Endothelial cell of hepatic sinusoid (primary cell): Measurements from ENCODE around the gene ADGRG3.

Experiments
- in situ Hi-C: cut with HindIII; loops from 2 replicates; pipeline ENCODE4 v1.10.0; 2017; ENCODE audit warnings: low sequenced_read_pairs

ADGRG3 gene

DNA sequence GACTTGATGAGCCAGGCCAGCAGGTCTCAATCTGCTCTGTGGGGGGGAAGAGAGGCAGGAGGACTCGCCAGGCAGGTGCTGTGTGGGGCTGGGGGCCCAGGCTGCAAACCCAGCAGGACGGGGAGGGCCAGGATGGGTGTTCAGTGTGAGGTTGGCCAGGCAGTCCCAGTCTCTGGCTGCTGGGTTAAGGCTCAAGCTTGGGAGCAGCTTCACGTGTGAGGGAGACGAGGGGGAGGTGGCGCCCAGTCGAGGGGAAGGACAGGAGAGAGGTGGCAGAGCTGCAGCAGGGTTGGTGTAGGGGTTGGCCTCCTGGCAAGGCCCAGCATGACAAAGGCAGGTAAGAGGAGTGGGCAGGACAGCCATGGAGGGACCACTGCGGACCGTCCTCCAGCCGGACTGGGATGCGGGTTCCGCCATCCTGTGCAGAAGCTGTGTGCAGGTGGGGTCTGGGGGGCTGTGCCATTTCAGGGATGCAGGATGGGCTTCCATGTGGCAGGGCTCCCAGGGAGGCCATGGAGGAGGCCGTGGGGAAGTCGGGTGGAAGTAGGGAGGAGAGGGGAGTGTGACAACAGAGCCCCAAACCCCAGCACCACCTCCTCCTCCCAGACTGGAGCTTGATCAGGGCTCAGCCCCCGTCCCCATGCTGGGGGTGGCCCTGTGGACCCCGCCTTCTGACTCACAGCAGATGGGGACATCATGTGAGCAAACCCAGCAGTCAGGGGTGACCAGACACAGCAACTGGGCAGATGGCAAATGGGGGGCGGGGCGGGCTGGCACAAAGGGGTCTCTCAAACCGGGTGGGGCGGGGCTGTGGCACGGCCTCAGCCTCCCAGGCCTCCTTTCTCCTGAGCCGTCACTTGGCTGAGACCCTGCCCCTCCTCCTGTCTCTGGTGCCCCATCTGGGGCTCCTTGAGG is 36.9 kb upstream of the ADGRG3 start:
- in situ Hi-C loops = no loop called here

DNA sequence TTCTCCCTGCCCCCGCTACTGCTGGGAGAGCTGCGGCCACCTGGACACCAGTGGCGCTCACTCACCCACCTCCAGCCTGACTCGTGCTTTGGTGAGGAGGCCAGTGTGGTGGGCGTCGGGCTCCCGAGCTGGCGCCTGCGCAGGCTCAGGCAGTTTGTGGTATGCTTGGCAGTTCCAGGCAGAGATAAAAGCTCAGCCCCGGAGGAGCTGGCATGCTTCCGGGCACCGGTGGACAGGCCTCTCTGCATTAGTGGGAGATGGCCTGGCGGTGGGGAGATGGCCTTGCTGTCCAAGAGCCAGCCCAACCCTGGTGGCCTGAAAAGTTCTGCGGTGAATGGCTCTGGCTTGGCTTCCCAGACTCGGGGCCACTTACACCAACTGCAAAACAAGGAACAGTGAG is 35.5 kb upstream of the ADGRG3 start:
- in situ Hi-C loops = no loop called here

- in situ Hi-C loops = no loop called here
Measured at GRCh38 chr16:57633383-57634064, 34.6 kb upstream of the ADGRG3 start.

DNA sequence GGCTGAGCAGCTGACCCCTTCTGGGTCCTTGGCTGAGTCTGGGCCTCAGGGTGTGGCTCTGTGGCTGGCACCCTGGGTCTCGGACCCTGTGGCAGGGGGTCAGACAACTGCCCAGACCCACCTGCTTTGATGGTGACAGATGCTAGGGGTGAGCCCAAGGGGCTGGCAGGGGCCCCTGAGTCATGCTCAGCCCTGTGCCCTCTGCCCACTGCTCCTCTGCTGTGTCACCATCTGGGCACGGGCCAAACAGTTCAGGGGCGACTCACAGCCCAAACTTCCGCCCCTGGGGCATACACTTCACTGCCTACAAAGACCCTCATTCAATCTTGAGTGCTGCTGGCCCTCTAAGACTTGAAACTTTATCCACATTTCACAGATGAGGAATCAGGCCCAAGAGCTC is 33.9 kb upstream of the ADGRG3 start:
- in situ Hi-C loops = no loop called here

DNA sequence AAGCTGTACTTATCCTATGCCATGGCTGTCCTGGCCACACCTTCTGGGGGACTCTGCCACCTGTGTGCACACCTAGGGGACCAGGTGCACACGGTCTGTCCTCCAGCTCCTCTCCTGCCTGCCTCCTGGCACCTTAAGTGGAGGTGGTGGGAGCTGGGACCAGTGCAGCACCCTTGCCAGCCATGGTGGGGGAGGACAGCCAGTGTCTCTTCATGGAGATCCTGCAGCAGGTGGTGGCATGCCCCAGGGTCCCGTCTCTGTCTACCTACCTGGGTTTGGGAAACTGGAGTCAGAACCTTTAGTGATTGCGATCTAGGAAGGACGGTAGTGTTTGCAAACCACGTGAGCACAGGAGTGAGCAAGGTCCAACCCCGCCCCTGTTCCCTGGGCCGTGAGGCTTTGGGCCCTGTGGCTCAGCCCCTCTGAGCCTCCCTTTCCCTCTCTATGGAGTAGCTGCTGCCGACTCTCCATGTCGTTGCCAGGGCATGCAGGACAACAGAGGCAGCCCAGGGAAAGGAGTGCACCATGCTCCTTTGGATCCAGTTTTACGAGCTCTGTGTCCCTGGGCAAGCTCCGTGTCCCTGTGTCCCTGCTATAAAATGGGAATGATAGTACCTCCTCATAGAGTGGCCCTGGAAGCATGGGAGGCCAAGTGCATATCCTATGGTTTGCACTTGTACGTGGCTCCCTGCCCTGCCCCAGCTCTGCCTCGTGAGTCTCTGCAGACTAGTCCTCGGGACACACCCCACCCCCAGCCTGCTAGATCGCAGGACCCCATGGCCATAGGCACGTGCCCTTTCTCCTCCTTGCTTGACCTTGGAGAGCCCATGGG is 32.6 kb upstream of the ADGRG3 start:
- in situ Hi-C loops = no loop called here

DNA sequence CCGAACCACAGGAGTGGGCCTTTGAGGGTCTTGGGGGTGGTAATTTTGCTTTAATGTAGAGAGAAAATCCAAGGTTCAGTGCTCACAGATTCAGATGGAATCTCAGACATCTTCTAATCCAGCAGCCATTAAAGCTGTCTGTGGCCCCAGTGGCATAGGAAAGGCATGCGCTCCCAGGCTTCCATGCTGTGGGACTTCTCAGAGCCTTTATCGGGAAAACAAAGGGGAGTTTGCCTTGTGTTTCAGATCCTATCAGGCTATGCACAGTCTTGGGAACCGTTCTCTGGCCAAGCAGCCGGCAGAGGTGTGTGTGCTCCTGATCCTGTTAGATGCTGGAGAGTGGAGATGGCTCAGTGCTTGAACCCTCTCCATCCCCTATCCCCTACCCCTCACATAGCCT is 31.9 kb upstream of the ADGRG3 start:
- in situ Hi-C loops = no loop called here

- in situ Hi-C loops = no loop called here
Measured at GRCh38 chr16:57637020-57637419, 31.1 kb upstream of the ADGRG3 start.

DNA sequence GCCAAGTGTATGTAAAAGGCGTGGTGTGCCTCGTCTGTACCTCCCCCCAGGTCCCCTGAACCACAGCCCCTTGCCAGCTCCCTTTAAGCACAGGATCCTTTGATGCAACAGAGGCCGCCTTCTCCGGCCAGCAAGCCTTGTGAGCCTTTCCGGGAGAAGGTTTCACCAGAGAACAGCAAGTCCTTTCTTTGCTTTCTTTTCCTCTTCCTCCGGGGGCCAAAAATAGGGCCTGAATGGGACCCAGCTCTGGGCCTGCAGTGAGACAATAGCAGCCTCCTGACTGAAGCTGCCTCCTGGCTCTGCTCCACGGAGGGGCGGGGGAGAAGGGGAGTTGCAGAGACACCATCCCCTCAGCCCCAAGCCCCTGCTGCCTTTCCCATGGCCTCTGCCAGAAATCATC is 30.7 kb upstream of the ADGRG3 start:
- in situ Hi-C loops = no loop called here

DNA sequence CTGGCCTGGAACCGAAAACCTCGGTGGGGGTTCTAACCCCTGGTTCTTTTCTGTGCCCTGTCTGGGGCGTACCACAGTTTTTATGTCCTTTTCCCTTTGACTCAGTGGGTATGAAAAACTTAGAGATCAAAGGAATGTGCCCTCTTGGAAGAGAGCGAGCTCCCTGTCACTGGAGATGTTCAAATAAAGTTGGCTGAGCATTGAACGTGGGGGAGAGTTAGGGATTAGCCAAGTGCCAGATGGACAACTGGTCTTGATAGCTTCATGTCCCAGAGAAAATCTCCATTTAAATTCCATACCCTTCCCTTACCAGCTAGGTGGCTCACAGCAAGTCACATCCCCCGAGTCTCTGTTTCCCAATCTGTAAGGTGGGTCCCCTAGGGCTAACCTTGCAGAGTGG is 30.1 kb upstream of the ADGRG3 start:
- in situ Hi-C loops = no loop called here

- in situ Hi-C loops = no loop called here
Measured at GRCh38 chr16:57638381-57638780, 29.7 kb upstream of the ADGRG3 start.

DNA sequence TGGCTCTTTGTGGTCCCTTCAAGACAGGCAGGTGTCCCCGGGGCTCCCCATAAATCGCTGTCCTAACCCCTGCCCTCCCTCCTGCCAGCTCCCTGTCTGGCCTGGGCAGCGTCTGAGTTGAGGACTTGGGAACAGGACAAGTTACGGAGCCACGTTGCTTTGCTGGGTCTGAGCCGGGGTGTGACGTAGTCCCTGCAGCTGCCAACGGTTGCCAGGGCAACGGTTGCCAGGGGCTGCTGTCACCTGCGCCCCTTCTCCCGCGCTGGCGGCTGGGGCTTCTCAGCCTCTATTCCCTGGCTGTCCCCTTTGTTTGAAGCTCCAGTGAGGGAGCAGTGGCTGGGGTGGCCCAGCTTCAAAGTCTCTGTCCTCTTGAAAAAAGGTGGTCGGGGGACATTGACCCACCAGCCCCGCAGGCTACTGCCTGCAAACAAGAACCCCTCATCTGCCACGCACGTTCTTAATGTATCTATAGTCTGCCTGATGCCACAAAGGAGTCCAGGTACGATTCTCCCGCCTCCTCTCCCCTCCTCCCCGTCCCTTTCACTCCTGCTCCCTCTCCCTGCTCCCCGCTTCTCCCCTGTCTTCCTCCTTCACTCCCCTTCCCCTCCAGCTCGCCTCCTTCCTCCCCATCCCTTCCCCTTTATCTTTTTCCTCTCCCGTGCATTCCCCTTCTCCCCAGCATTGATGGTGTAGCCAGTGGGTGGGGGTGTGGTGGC is 28.8 kb upstream of the ADGRG3 start:
- in situ Hi-C loops = no loop called here

GRCh38 chr16:57640185-57640584 is 27.9 kb upstream of the ADGRG3 start:
- in situ Hi-C loops = loop anchor here (5.0 to 10.0 kb wide), 2 partner anchors 63 to 245 kb away; no protein-coding TSS in a partner anchor

- in situ Hi-C loops = loop anchor here (5.0 to 10.0 kb wide), 2 partner anchors 63 to 244 kb away; no protein-coding TSS in a partner anchor
Measured at GRCh38 chr16:57640612-57641011, 27.5 kb upstream of the ADGRG3 start.

- in situ Hi-C loops = loop anchor here (5.0 to 10.0 kb wide), 2 partner anchors 65 to 242 kb away; no protein-coding TSS in a partner anchor
Measured at GRCh38 chr16:57642160-57643135, 25.7 kb upstream of the ADGRG3 start.

DNA sequence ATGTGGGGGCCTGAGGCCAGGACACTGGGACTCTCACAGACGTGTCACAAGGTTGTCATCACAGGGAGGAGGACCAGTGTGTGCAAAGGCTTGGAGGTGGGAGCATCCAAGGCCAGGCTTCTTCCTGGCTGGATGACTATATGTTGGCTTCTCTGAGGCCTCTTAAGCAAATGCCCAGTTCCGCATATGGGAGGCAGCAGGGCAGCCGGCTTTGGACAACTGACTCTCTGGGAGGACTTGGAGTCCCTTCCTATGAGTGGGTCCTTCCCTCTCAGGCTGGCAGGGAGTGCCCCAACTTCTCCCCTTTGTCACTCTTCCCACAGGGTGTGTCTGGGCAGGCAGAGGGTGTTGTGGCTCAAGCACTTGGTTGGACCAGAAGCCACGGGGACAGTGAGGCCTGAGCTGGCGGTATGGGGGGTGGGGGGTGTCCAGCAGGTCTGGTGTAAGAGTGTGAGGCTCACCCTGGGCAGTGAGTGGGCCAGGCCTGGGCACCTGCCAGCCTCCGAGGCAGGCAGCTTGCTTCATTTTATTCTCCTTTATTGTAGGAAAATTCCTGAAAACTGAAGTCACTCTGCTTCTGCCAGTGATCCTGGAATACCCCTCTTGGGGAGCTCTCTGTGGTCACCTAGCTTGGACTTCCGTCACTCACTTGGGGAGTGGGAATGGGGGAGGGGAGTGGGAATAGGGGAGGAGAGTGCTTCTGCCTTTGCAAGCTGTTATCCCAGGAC is 24.8 kb upstream of the ADGRG3 start:
- in situ Hi-C loops = loop anchor here (5.0 to 10.0 kb wide), 2 partner anchors 66 to 241 kb away; no protein-coding TSS in a partner anchor

- in situ Hi-C loops = loop anchor here (5.0 to 10.0 kb wide), 2 partner anchors 67 to 241 kb away; no protein-coding TSS in a partner anchor
Measured at GRCh38 chr16:57643910-57644309, 24.2 kb upstream of the ADGRG3 start.

DNA sequence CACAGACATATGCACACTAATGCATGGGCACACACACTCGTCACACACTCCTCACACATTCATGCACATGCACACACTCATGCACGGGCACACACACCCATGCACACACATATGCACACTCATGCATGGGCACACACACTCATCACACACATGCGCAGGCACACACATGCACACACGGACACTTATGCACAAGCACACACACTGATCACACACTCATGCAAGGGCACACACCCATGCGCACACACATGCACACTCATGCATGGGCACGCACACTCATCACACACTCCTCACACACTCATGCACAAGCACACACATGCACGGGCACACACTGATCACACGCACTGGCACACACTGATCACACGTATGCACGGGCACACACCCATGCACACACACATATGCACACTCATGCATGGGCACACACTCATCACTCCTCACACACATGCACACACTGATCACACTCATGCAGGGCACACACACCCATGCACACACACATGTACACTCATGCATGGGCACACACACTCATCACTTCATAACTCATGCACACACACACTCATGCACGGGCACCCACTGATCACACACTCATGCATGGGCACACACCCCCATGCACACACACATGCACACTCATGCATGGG is 23.6 kb upstream of the ADGRG3 start:
- in situ Hi-C loops = loop anchor here (5.0 to 10.0 kb wide), 3 partner anchors 43 to 240 kb away; no protein-coding TSS in a partner anchor

DNA sequence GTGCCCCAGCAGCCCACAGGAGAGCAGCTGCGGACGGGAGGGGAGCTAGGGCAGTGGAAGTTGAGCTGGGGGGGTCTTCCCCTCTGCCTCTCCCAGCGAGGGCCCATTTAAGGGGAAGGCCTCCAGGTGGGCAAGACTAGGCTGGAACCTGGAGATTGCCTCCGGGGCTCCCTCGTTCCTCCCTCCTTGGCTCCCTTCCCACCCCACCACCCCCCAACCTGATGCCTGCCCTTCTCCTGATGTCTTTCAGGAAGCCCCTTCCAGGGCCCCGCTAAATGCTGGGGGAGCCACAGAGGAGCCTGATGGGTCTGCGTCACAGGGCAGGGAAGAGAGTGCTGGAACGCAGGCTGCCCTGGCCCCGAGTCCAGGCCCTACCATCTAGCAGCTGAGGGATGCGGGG is 22.9 kb upstream of the ADGRG3 start:
- in situ Hi-C loops = loop anchor here (5.0 to 10.0 kb wide), 2 partner anchors 42 to 240 kb away; no protein-coding TSS in a partner anchor
